Measurements from ENCODE around the gene SEMA5B.

The SEMA5B gene

DNA sequence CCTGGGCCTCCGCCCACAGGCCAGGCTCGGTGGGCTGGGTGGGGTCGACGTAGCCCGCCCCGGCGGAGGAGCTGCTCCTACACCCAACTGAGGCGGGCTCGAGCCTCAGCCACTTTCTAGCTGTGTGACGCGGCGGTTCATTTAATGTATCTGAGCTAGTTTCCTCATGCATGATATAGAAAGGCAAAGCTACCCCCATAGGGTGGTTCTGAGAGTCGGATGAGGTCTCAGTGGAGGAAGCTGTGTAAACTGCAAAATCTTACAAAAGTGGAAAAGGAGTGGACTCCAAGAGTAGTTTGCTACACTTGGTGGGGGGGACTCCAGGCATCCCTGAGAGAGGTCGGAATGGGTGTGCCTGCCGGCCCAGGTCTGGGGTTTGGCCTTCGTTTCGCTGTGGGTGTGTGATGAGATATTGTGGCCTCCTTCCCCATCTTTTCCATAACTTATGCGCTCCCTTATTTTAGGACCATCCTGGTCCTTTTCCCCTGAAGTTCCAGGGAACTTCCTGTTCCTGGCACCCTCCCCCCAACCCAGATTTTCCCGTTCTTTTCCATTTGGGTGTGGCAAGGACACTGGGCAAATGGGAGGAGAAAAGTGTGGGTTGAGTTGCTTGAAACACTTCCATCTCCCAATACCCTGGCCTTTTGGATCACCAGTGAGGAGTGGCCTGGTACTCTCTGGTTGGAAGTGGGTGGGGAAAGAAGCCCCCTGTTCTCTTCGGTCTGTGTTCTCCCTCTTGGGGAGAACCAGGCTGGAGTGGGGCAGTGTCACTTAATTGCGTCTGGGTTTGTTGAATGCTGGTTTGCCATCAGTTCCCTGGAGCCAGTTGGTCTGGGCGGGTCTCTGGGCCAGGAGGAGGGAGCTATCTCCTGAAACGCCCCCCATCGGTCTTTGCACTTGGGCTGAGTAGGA is 40.4 kb upstream of the SEMA5B start:
- H3K27ac ChIP-seq (ENCODE audit: low read depth, low read length, severe bottlenecking), result no peak overlapping the region
- peaks cover 7% of the 10 kb centered on the region for H3K4me1 ChIP-seq (ENCODE audit: control insufficient read depth, insufficient read depth, low read length, poor library complexity, severe bottlenecking)
- 1 to 2% methylated on average over 9 to 15 of the region's 24 CpGs for WGBS, 2 experiments (ENCODE audit: insufficient coverage in 2 of 2)

DNA sequence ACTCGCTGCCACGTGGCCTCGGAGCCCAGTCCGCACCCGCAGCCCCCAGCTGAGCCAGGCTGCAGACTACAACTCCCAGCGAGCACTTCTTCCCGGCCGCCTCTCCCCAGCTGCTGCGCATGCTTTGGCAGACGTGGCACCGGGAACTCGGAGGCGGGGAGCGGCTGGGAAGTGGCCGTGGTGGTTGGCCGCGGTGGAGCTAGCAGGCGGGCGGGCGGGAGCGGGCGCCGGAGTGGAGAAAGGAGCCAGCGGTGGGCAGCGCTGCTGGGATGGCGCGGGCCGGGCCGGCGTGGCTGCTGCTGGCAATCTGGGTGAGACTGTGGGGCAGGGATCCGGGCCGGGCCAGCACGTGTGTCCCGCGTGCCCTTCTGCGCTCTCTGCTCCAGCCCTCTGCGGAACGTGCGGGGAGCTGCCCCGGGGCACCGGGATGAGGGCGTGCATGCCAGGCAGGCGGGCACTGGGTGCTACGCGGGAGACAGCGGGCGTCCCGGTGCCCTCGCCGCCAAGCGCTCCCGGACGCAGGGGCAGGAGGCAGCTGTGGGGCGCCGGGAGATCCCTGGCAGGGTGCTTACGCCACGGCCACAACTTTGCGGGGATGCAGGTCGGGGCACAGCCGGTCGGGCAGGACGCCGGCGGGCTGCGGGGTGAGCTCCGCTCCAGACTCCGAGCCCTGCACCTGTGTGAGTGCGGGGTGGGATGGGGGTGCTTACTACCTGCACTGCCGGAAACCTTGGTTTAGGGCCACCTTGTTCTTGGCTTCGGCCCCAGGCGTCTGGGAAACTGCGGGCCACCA is 39.5 kb upstream of the SEMA5B start, which contains the start of gene PDIA5:
PDIA5 (plus strand) TSS at position 130 of the 793 bp plus-strand sequence; CDS start at position 270, 140 bp downstream.
- Histone ChIP-seq H3K27ac (ENCODE audit: low read depth, low read length, severe bottlenecking) (peak within 1 kb of the TSS; percentile 13), H3K9me3 (ENCODE audit: control insufficient read depth, low read length) (no peaks in the 10 kb centered on the region), H3K36me3 (ENCODE audit: control insufficient read depth, insufficient read depth, low read length) (peaks cover 12% of the 10 kb centered on the region), H3K4me3 (ENCODE audit: extremely low read depth, insufficient read depth, low read length, poor library complexity, severe bottlenecking) (peak within 1 kb of the TSS; percentile 94), H3K4me1 (ENCODE audit: control insufficient read depth, insufficient read depth, low read length, poor library complexity, severe bottlenecking) (peaks cover 7% of the 10 kb centered on the region)
- WGBS, 2 experiments (ENCODE audit: insufficient coverage in 2 of 2), result 0% methylated on average over 42 to 51 of the region's 72 CpGs

More for the DNA sequence above, 40.4 kb upstream of the SEMA5B start:
- peaks cover 12% of the 10 kb centered on the region for H3K36me3 ChIP-seq (ENCODE audit: control insufficient read depth, insufficient read depth, low read length)
- no peaks in the 10 kb centered on the region for H3K9me3 ChIP-seq (ENCODE audit: control insufficient read depth, low read length)
- peak overlapping the region; percentile 94 for H3K4me3 ChIP-seq (ENCODE audit: extremely low read depth, insufficient read depth, low read length, poor library complexity, severe bottlenecking)

DNA sequence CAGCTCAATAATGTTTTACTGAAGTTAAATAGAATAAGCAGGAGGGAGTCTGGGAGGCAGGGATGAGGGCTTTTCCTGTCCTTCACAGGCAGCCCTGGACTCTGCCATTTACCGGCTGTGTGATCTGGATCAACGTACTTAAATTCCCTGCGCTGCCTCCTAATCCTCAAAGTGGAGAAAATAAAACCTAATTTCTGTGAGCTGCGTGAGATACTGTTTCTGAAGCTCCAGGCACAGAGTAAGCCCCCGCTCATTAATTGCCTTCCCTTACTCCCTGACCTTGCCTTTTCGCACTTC is 39.0 kb upstream of the SEMA5B start:
- Histone ChIP-seq H3K9me3 (ENCODE audit: control insufficient read depth, low read length) (no peaks in the 10 kb centered on the region), H3K27ac (ENCODE audit: low read depth, low read length, severe bottlenecking) (peak overlapping the region; percentile 13), H3K4me3 (ENCODE audit: extremely low read depth, insufficient read depth, low read length, poor library complexity, severe bottlenecking) (peak overlapping the region; percentile 94), H3K4me1 (ENCODE audit: control insufficient read depth, insufficient read depth, low read length, poor library complexity, severe bottlenecking) (peaks cover 7% of the 10 kb centered on the region), H3K36me3 (ENCODE audit: control insufficient read depth, insufficient read depth, low read length) (peaks cover 12% of the 10 kb centered on the region)
- WGBS, 2 experiments (ENCODE audit: insufficient coverage in 2 of 2), result 39 to 44% methylated on average over 5 to 6 of the region's 6 CpGs

DNA sequence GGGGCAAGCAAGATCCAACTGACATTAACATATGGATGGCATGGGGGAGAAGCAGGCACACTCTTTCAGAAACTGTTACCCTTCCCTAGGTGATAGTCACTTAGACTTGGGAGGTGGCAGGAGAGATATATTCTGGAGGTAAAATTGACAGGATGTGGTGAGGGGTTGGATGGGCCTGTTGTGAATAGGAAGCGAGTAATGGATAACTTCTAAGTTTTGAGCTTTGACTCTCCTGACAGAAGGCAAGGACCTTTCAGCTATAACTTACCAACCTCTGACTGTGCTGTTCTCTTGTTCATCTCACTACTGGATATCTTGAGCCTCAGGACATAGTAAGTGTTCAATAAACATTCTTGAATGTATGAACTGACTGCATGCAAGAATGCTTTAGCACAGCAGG is 37.4 kb upstream of the SEMA5B start:
- WGBS, 2 experiments (ENCODE audit: insufficient coverage in 2 of 2), result 57% methylated on average over 1 of the region's 1 CpG; no CpG with 5 or more reads in 1 of the 2 experiments
- Histone ChIP-seq H3K4me1 (ENCODE audit: control insufficient read depth, insufficient read depth, low read length, poor library complexity, severe bottlenecking) (no peaks in the 10 kb centered on the region), H3K27ac (ENCODE audit: low read depth, low read length, severe bottlenecking) (no peak overlapping the region), H3K36me3 (ENCODE audit: control insufficient read depth, insufficient read depth, low read length) (peaks cover 8% of the 10 kb centered on the region), H3K9me3 (ENCODE audit: control insufficient read depth, low read length) (no peaks in the 10 kb centered on the region), H3K4me3 (ENCODE audit: extremely low read depth, insufficient read depth, low read length, poor library complexity, severe bottlenecking) (no peak overlapping the region)

DNA sequence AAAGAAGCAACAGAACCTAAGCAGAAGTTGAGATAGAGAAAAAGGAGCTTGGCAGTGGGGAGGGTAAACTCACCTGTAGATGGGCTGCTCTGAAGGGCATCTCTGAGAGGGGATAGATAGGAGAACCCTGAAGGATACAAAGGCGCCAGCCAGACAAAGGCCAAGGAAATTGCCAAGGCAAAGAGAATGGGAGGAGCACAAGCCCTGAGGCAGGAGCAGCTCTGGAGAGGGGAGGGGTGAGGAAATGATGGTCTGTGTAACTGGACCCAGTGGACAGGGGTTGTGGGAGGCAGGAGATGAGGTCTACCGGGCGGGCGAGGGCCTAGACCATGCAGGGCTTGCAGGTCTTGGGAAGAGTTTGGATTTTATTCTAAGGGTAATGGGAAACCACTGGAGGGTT is 36.9 kb upstream of the SEMA5B start:
- 96 to 98% methylated on average over 4 of the region's 4 CpGs for WGBS, 2 experiments (ENCODE audit: insufficient coverage in 2 of 2)
- H3K4me3 ChIP-seq (ENCODE audit: extremely low read depth, insufficient read depth, low read length, poor library complexity, severe bottlenecking), result no peak overlapping the region
- H3K9me3 ChIP-seq (ENCODE audit: control insufficient read depth, low read length), result no peaks in the 10 kb centered on the region
- H3K4me1 ChIP-seq (ENCODE audit: control insufficient read depth, insufficient read depth, low read length, poor library complexity, severe bottlenecking), result no peaks in the 10 kb centered on the region
- no peak overlapping the region for H3K27ac ChIP-seq (ENCODE audit: low read depth, low read length, severe bottlenecking)
- H3K36me3 ChIP-seq (ENCODE audit: control insufficient read depth, insufficient read depth, low read length), result peaks cover 8% of the 10 kb centered on the region

DNA sequence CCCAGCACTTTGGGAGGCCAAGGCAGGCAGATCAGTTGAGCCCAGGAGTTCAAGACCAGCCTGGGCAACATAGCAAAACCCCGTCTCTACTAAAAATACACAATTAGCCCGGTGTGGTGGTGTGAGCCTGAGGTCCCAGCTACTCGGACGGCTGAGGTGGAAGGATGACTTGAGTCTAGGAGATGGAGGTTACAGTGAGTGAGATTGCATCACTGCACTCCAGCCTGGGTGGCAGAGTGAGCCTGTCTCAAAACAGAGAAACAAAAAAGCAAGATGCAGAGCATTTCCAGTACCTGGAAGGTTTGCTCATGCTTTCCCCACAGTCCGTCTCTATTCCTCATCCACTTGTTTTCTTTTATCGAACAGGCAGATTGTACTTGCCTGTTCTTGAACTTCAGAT is 35.5 kb upstream of the SEMA5B start:
- Histone ChIP-seq H3K36me3 (ENCODE audit: control insufficient read depth, insufficient read depth, low read length) (no peaks in the 10 kb centered on the region), H3K9me3 (ENCODE audit: control insufficient read depth, low read length) (no peaks in the 10 kb centered on the region), H3K4me3 (ENCODE audit: extremely low read depth, insufficient read depth, low read length, poor library complexity, severe bottlenecking) (no peak overlapping the region), H3K27ac (ENCODE audit: low read depth, low read length, severe bottlenecking) (no peak overlapping the region), H3K4me1 (ENCODE audit: control insufficient read depth, insufficient read depth, low read length, poor library complexity, severe bottlenecking) (no peaks in the 10 kb centered on the region)
- 72 to 100% methylated on average over 2 to 3 of the region's 6 CpGs for WGBS, 2 experiments (ENCODE audit: insufficient coverage in 2 of 2)

DNA sequence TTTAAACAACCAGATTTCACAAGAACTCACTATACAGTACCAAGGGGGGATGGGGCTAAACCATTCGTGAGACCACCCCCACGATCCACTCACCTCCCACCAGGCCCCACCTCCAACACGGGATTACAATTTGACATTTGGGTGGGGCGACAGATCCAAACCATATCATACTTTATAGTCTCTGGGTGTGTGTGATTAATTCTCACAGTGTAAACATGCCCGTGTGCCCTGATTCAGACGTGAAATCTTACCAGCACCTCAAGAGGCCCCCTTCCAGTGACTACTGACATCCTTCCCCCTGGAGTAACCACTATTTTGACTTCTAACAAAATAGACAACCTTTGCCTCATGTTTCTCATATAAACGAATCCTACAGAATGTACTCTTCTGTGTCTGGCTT is 34.3 kb upstream of the SEMA5B start:
- Histone ChIP-seq H3K4me3 (ENCODE audit: extremely low read depth, insufficient read depth, low read length, poor library complexity, severe bottlenecking) (no peak overlapping the region), H3K4me1 (ENCODE audit: control insufficient read depth, insufficient read depth, low read length, poor library complexity, severe bottlenecking) (peaks cover 4% of the 10 kb centered on the region), H3K27ac (ENCODE audit: low read depth, low read length, severe bottlenecking) (no peak overlapping the region), H3K36me3 (ENCODE audit: control insufficient read depth, insufficient read depth, low read length) (no peaks in the 10 kb centered on the region), H3K9me3 (ENCODE audit: control insufficient read depth, low read length) (no peaks in the 10 kb centered on the region)
- WGBS, 2 experiments (ENCODE audit: insufficient coverage in 2 of 2), result 81 to 86% methylated on average over 3 to 5 of the region's 7 CpGs

DNA sequence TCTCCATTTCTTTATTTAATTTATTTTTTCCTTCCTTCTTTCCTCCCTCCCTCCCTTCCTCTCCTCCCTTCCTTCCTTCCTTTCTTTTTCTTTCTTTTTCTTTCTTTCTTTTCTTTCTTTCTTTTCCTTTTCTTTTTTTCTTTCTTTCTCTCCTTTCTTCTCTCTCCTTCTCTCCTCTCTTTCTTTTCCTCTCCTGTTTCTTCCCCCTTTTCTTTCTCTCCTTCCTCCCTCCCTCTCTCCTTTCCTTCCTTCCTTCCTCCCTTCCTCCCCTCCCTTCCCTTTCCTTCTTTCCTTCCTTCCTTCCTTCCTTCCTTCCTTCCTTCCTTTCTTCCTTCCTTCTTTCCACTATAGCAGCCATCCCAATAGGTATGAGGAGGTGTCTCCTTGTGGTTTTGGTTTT is 32.5 kb upstream of the SEMA5B start:
- H3K36me3 ChIP-seq (ENCODE audit: control insufficient read depth, insufficient read depth, low read length), result no peaks in the 10 kb centered on the region
- no peak overlapping the region for H3K4me3 ChIP-seq (ENCODE audit: extremely low read depth, insufficient read depth, low read length, poor library complexity, severe bottlenecking)
- H3K9me3 ChIP-seq (ENCODE audit: control insufficient read depth, low read length), result no peaks in the 10 kb centered on the region
- H3K4me1 ChIP-seq (ENCODE audit: control insufficient read depth, insufficient read depth, low read length, poor library complexity, severe bottlenecking), result peaks cover 4% of the 10 kb centered on the region
- no peak overlapping the region for H3K27ac ChIP-seq (ENCODE audit: low read depth, low read length, severe bottlenecking)

DNA sequence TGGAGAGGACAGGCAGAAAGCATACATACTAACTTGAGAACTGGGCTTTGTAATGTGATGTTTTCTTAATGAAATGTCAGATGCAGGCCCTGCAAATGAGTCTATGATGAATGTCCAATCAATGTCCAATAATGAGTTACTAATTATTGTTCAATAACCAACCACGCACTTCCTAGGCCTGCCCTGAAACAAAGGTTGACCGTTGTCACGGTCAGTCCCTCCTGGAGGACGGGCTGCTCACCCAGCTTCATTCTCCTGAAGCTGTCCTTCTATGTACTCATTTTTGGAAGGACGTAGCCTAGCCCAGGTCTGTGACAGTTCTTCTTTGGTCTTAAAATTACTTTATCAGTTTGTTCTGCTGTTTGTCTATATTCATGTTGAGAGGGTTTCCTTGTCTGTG is 30.9 kb upstream of the SEMA5B start:
- WGBS, 2 experiments (ENCODE audit: insufficient coverage in 2 of 2), result 97 to 98% methylated on average over 4 of the region's 5 CpGs
- no peaks in the 10 kb centered on the region for H3K9me3 ChIP-seq (ENCODE audit: control insufficient read depth, low read length)
- H3K4me3 ChIP-seq (ENCODE audit: extremely low read depth, insufficient read depth, low read length, poor library complexity, severe bottlenecking), result no peak overlapping the region
- no peak overlapping the region for H3K27ac ChIP-seq (ENCODE audit: low read depth, low read length, severe bottlenecking)
- peaks cover 4% of the 10 kb centered on the region for H3K4me1 ChIP-seq (ENCODE audit: control insufficient read depth, insufficient read depth, low read length, poor library complexity, severe bottlenecking)
- H3K36me3 ChIP-seq (ENCODE audit: control insufficient read depth, insufficient read depth, low read length), result no peaks in the 10 kb centered on the region

DNA sequence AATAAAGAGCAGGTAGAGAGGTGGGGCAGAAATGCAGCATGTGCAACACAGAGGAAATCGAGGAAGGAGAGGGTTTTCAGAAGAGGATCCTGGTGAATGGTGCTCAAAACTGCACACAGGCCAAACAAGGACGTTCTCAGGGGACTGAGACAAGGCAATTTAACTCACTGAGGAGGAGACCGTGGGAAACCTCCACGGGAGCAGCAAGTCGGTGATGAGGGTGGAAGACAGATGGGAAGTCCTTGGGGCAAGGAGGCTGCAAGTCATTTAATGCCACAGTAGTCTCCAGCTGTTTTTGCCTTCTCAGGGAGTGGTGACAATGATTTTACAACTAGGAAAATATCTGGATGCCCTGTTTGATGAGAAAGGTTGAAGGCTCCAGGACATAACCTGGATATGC is 27.8 kb upstream of the SEMA5B start:
- 86 to 87% methylated on average over 3 to 5 of the region's 5 CpGs for WGBS, 2 experiments (ENCODE audit: insufficient coverage in 2 of 2)
- Histone ChIP-seq H3K4me3 (ENCODE audit: extremely low read depth, insufficient read depth, low read length, poor library complexity, severe bottlenecking) (no peak overlapping the region), H3K36me3 (ENCODE audit: control insufficient read depth, insufficient read depth, low read length) (no peaks in the 10 kb centered on the region), H3K9me3 (ENCODE audit: control insufficient read depth, low read length) (no peaks in the 10 kb centered on the region), H3K27ac (ENCODE audit: low read depth, low read length, severe bottlenecking) (no peak overlapping the region), H3K4me1 (ENCODE audit: control insufficient read depth, insufficient read depth, low read length, poor library complexity, severe bottlenecking) (peaks cover 10% of the 10 kb centered on the region)

DNA sequence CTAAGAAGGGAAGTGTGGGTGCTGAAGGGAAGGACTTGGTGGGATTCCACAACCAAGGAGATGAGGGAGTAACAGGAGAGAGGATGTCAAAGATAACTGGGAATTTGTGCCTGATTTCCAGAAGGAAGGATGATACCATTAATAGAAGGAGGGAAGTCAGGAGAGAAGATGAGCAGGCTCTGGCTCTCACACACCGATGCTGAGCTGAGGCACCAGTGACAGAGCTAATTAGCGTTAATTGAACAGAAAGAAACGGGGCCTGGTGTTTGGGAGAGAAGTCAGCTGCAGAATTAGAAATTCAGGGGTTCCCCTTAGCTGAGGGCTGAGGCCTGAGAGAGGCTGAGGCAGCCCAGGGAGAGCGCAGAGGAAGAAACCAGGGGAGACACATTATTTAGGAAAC is 27.4 kb upstream of the SEMA5B start:
- Histone ChIP-seq H3K27ac (ENCODE audit: low read depth, low read length, severe bottlenecking) (no peak overlapping the region), H3K4me1 (ENCODE audit: control insufficient read depth, insufficient read depth, low read length, poor library complexity, severe bottlenecking) (peaks cover 13% of the 10 kb centered on the region), H3K4me3 (ENCODE audit: extremely low read depth, insufficient read depth, low read length, poor library complexity, severe bottlenecking) (no peak overlapping the region), H3K9me3 (ENCODE audit: control insufficient read depth, low read length) (no peaks in the 10 kb centered on the region), H3K36me3 (ENCODE audit: control insufficient read depth, insufficient read depth, low read length) (no peaks in the 10 kb centered on the region)
- 88 to 93% methylated on average over 3 to 4 of the region's 4 CpGs for WGBS, 2 experiments (ENCODE audit: insufficient coverage in 2 of 2)
